Tibial nerve (tissue), 4 donors: ENCODE data around the gene APLNR. TPM values are rescaled to one million over a fixed set of nuclear protein-coding genes. Genes with fewer than 3 reads are reported as not detected.

Experiments used
- DNase-seq, 2 donors: peaks; one replicate each; pipeline ENCODE4 v3.0.0-alpha.2; 2019; ENCODE audit warnings: low spot score in 2 of 2
- H3K27ac ChIP-seq, 4 donors: fragments of 200-600 bp; sonication (generic) in 3 of 4; one replicate each; pipeline ENCODE4 v1.5.1; 2017 to 2019; ENCODE audit warnings: mild to moderate bottlenecking in 1 of 4
- H3K27me3 ChIP-seq, 2 donors: fragments of 200-600 bp; sonication (generic) in 1 of 2; one replicate each; pipeline versions ENCODE4 v1.5.1 to v1.6.0; 2017 to 2019
- H3K36me3 ChIP-seq, 3 donors: fragments of 200-600 bp; sonication (generic); one replicate each; pipeline ENCODE4 v1.5.1; 2018 to 2019
- H3K4me1 ChIP-seq, 4 donors: fragments of 200-600 bp; sonication (generic) in 3 of 4; one replicate each; pipeline ENCODE4 v1.5.1; 2017 to 2019
- H3K4me3 ChIP-seq, 4 donors: fragments of 200-600 bp; sonication (generic) in 3 of 4; one replicate each; pipeline ENCODE4 v1.5.1; 2017 to 2019; ENCODE audit warnings: mild to moderate bottlenecking in 1 of 4, moderate library complexity in 1 of 4
- H3K9me3 ChIP-seq, 4 donors: fragments of 200-600 bp; sonication (generic) in 3 of 4; one replicate each; pipeline ENCODE4 v1.5.1; 2017 to 2019
- CTCF ChIP-seq, 5 experiments: fragments of 200-600 bp in 3 of 5; fragments of 450-650 bp in 2 of 5; sonication (generic) in 3 of 5; IDR thresholded peaks; one replicate each; pipeline ENCODE4 v1.5.1; 2016 to 2019; ENCODE audit warnings: antibody characterized with exemption in 5 of 5, mild to moderate bottlenecking in 3 of 5, moderate library complexity in 2 of 5
- EP300 ChIP-seq, 2 donors: sonication (generic); formaldehyde crosslinking; IDR thresholded peaks; one replicate each; pipeline ENCODE4 v1.6.1; 2017; ENCODE audit warnings: antibody characterized with exemption in 2 of 2, mild to moderate bottlenecking in 1 of 2
- POLR2A ChIP-seq, 2 donors: fragments of 450-650 bp; IDR thresholded peaks; one replicate each; pipeline ENCODE4 v1.6.1; 2017; ENCODE audit warnings: antibody characterized with exemption in 2 of 2, mild to moderate bottlenecking in 2 of 2, moderate library complexity in 2 of 2
- WGBS, 2 donors: methylation state at CpG; one replicate each; pipeline ENCODE4 v1.1.5; 2018; 5-methylcytosine and 5-hydroxymethylcytosine counted together
- total RNA-seq, 4 donors: library from RNA; depleted of rRNA; stranded (reverse); fragments of >200 nt; gene quantifications; one replicate each; pipeline ENCODE4 v1.1.0, GENCODE V29; 2016

The APLNR gene
- total RNA-seq, 4 donors from 2014 or later, result 0.63 to 12.9 (median 2.0) TPM

GRCh38 chr11:57277845-57278720 lies 41.0 kb upstream of the APLNR start:
- H3K27ac ChIP-seq, result peak overlapping the region in 3 of 4 donors; percentile 46 to 75 (median 72)

GRCh38 chr11:57276971-57277675 lies 40.1 kb upstream of the APLNR start:
- no peak for DNase-seq
- Histone ChIP-seq H3K27me3 (no peaks in the 10 kb centered on the region), H3K27ac (peak overlapping the region in 1 of 4 donors; percentile 72), H3K9me3 (peaks cover 0 to 14% (median 0%) of the 10 kb centered on the region in 4 donors), H3K36me3 (no peaks in the 10 kb centered on the region), H3K4me1 (peaks cover 0 to 14% (median 0%) of the 10 kb centered on the region in 4 donors), H3K4me3 (no peak overlapping the region)
- WGBS, 2 donors, result 76 to 82% methylated on average over 6 of the region's 6 CpGs
- peak in 1 of 2 donors; percentile 27 for TF ChIP-seq EP300 (IDR thresholded peaks at IDR 0.05)
- TF ChIP-seq POLR2A (IDR thresholded peaks at IDR 0.05), result no peak

More at GRCh38 chr11:57277845-57278720, 41.0 kb upstream of the APLNR start:
- 9% methylated on average over 14 of the region's 14 CpGs for WGBS, 2 donors
- Histone ChIP-seq H3K4me1 (peaks cover 0 to 14% (median 0%) of the 10 kb centered on the region in 4 donors), H3K27me3 (no peaks in the 10 kb centered on the region), H3K4me3 (peak overlapping the region in 1 of 4 donors; percentile 18), H3K36me3 (no peaks in the 10 kb centered on the region), H3K9me3 (peaks cover 0 to 9% (median 0%) of the 10 kb centered on the region in 4 donors)
- TF ChIP-seq CTCF (IDR thresholded peaks at IDR 0.05) (peak; percentile 67 to 81 (median 77)), POLR2A (IDR thresholded peaks at IDR 0.05) (no peak), EP300 (IDR thresholded peaks at IDR 0.05) (no peak)
- peak; percentile 59 to 83 for DNase-seq

GRCh38 chr11:57276169-57276970 lies 39.3 kb upstream of the APLNR start:
- peak overlapping the region in 1 of 4 donors; percentile 0 for H3K27ac ChIP-seq
- H3K36me3 ChIP-seq, result no peaks in the 10 kb centered on the region
- DNase-seq, result no peak
- H3K9me3 ChIP-seq, result peaks cover 0 to 14% (median 0%) of the 10 kb centered on the region in 4 donors
- H3K4me3 ChIP-seq, result no peak overlapping the region
- no peak for TF ChIP-seq POLR2A (IDR thresholded peaks at IDR 0.05)
- TF ChIP-seq EP300 (IDR thresholded peaks at IDR 0.05), result no peak
- 67 to 71% methylated on average over 3 of the region's 3 CpGs for WGBS, 2 donors
- peaks cover 0 to 14% (median 0%) of the 10 kb centered on the region in 4 donors for H3K4me1 ChIP-seq
- no peaks in the 10 kb centered on the region for H3K27me3 ChIP-seq

- WGBS, 2 donors, result 61% methylated on average over 3 of the region's 3 CpGs
- Histone ChIP-seq H3K36me3 (no peaks in the 10 kb centered on the region), H3K27me3 (no peaks in the 10 kb centered on the region), H3K27ac (peak overlapping the region in 1 of 4 donors; percentile 8), H3K4me3 (no peak overlapping the region), H3K9me3 (peaks cover 0 to 14% (median 0%) of the 10 kb centered on the region in 4 donors), H3K4me1 (peaks cover 0 to 14% (median 0%) of the 10 kb centered on the region in 4 donors)
- TF ChIP-seq POLR2A (IDR thresholded peaks at IDR 0.05) (no peak), EP300 (IDR thresholded peaks at IDR 0.05) (peak in 1 of 2 donors; percentile 17)
- DNase-seq, result no peak
Observed at GRCh38 chr11:57275582-57275981, 38.5 kb upstream of the APLNR start.

GRCh38 chr11:57274904-57275498 lies 38.0 kb upstream of the APLNR start:
- TF ChIP-seq POLR2A (IDR thresholded peaks at IDR 0.05) (no peak), CTCF (IDR thresholded peaks at IDR 0.05) (no peak), EP300 (IDR thresholded peaks at IDR 0.05) (no peak)
- Histone ChIP-seq H3K36me3 (no peaks in the 10 kb centered on the region), H3K4me3 (no peak overlapping the region), H3K27me3 (no peaks in the 10 kb centered on the region), H3K9me3 (peaks cover 0 to 14% (median 0%) of the 10 kb centered on the region in 4 donors), H3K4me1 (peaks cover 0 to 14% (median 0%) of the 10 kb centered on the region in 4 donors), H3K27ac (peak overlapping the region in 1 of 4 donors; percentile 8)
- no peak for DNase-seq
- 17 to 24% methylated on average over 1 of the region's 1 CpG for WGBS, 2 donors
